AG09319 (cell line): Measurements from ENCODE around the gene CCDC69.

Experiments
- DNase-seq: peaks from one replicate; pipeline ENCODE4 v3.0.0-alpha.2; 2010; ENCODE audit warnings: low read depth; ENCODE audit errors: extremely low read depth
- CTCF ChIP-seq: IDR thresholded peaks from 2 replicates; pipeline ENCODE4 v1.5.1; 2011; ENCODE audit warnings: low read depth, mild to moderate bottlenecking, inconsistent platforms, low read length, moderate library complexity

The CCDC69 gene

GRCh38 chr5:151174612-151175101 is 49.2 kb downstream of the CCDC69 start:
- TF ChIP-seq CTCF, result no peak
- no peak for DNase-seq

GRCh38 chr5:151173711-151174611 is 49.9 kb downstream of the CCDC69 start:
- no peak for DNase-seq
- TF ChIP-seq CTCF, result no peak

- DNase-seq, result no peak
- no peak for TF ChIP-seq CTCF
These were observed 52.4 kb downstream of the CCDC69 start for GRCh38 chr5:151171529-151171928.

- no peak for TF ChIP-seq CTCF
- DNase-seq, result no peak
These were observed 55.1 kb downstream of the CCDC69 start for GRCh38 chr5:151168602-151169344.

- no peak for TF ChIP-seq CTCF
- DNase-seq, result no peak
These were observed 56.9 kb downstream of the CCDC69 start for GRCh38 chr5:151167022-151167421.

- no peak for DNase-seq
- peak; percentile 96 for TF ChIP-seq CTCF
These were observed 59.1 kb downstream of the CCDC69 start for GRCh38 chr5:151164687-151165392.
